GM20431 (cell line): ENCODE results near the gene NOXO1.

Experiments used
- in situ Hi-C: fragments of 300-500 bp; cut with MseI, MboI; formaldehyde crosslinking; loops from one replicate; pipeline ENCODE4 v1.15.0; 2020; ENCODE audit warnings: low sequenced_read_pairs; ENCODE audit not compliant: unreplicated experiment

Gene NOXO1

DNA sequence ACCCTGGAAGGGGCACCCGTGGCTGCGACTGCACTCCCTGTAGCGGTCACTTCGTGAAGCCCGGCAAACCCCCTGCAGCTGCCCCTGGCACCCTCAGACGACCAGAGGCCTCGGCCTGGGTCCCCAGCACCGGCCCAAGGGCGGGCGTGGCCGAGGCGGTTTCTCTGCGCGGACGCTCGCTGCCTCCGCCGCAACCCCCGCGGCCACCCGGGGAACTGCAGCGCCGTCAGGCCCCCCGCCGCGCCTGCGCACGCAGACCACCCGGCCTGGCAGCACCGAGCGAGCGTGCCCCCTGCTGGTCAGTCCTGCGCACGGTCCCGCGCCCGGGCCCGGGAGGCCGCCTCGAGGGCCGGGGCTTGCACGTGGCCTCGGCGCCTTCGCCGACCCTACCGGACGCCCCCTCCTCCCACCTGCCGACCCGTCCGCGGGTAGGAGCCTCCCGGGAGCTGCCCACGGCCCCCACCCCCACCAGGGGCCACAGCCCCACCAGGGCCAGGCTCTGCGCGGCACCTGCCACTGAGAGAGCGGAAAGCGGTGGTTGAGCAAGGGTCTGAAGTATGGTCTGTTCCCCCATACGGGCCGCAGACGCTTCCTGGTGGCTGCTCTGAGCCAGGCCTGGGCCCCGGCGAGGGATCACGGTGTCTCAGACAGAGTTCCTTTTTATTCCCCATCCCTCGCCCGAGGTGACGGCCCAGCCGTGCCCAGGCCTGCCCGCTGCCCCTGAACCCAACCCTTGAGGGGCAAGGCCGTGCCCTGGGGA, 51.5 kb downstream of the NOXO1 start:
- in situ Hi-C loops, result loop anchor here (10.0 kb wide), 1 partner anchor 65 kb away; no protein-coding TSS in a partner anchor

DNA sequence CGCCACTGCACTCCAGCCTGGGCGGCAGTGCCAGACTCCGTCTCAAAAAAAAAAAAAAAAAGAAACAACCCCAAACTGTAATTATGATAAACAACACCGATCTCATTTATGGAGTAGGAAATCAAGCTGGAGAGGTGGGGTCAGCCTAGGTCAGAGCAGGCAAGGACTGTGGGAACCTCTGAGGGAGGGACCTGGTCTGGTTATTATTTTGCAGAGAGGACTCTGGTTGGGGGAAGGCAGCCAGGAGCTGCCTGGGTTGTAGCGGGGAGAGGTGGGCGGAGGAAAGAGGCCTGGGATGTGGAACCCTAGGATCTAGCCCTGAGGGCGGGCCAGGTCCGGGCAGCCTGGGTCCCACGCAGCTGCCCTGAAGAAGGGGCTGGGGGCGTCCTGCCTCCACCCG, 52.2 kb downstream of the NOXO1 start:
- in situ Hi-C loops, result no loop called here
